ENCODE data around the gene ALAD.
"Not testable (repeated sequence)": the region's sequence is repeated elsewhere in the genome, so short reads cannot be mapped to it uniquely, and the experiment has no call there.

The ALAD gene

GRCh38 chr9:113395000-113395861 lies 5.9 kb downstream of the ALAD start:
- FAIRE-seq (no peak), DNase-seq (ENCODE audit: insufficient read length) (no peak)
- no peak for TF ChIP-seq TAF1 (IDR thresholded peaks at IDR 0.05; ENCODE audit: borderline replicate concordance, low read depth, low read length)

- TF ChIP-seq POLR2AphosphoS5 (IDR thresholded peaks at IDR 0.05; ENCODE audit: low read depth, low read length): no peak
- no peak for TF ChIP-seq TAF1 (IDR thresholded peaks at IDR 0.05; ENCODE audit: borderline replicate concordance, low read depth, low read length)
- TF ChIP-seq POLR2A (IDR thresholded peaks at IDR 0.05; ENCODE audit: low read depth, low read length): no peak
- DNase-seq (ENCODE audit: insufficient read length): no peak
- no peak for FAIRE-seq
Measured at GRCh38 chr9:113393281-113393680, 7.8 kb downstream of the ALAD start.

- no peak for TF ChIP-seq TAF1 (IDR thresholded peaks at IDR 0.05; ENCODE audit: borderline replicate concordance, low read depth, low read length)
- TF ChIP-seq POLR2A (IDR thresholded peaks at IDR 0.05; ENCODE audit: low read depth, low read length): no peak
- no peak for TF ChIP-seq POLR2AphosphoS5 (IDR thresholded peaks at IDR 0.05; ENCODE audit: low read depth, low read length)
- DNase-seq (ENCODE audit: insufficient read length): no peak
- no peak for FAIRE-seq
Measured at GRCh38 chr9:113391917-113392316, 9.2 kb downstream of the ALAD start.

GRCh38 chr9:113390192-113390960 lies 10.7 kb downstream of the ALAD start:
- DNase-seq (ENCODE audit: insufficient read length): no peak
- TF ChIP-seq POLR2AphosphoS5 (IDR thresholded peaks at IDR 0.05; ENCODE audit: low read depth, low read length) (no peak), POLR2A (IDR thresholded peaks at IDR 0.05; ENCODE audit: low read depth, low read length) (no peak), TAF1 (IDR thresholded peaks at IDR 0.05; ENCODE audit: borderline replicate concordance, low read depth, low read length) (no peak)
- no peak for FAIRE-seq

GRCh38 chr9:113389451-113389850 lies 11.6 kb downstream of the ALAD start:
- FAIRE-seq: no peak
- no peak for DNase-seq (ENCODE audit: insufficient read length)
- no peak for TF ChIP-seq POLR2AphosphoS5 (IDR thresholded peaks at IDR 0.05; ENCODE audit: low read depth, low read length)
- no peak for TF ChIP-seq POLR2A (IDR thresholded peaks at IDR 0.05; ENCODE audit: low read depth, low read length)
- no peak for TF ChIP-seq TAF1 (IDR thresholded peaks at IDR 0.05; ENCODE audit: borderline replicate concordance, low read depth, low read length)

GRCh38 chr9:113388833-113389232 lies 12.3 kb downstream of the ALAD start:
- TF ChIP-seq TAF1 (IDR thresholded peaks at IDR 0.05; ENCODE audit: borderline replicate concordance, low read depth, low read length): no peak
- TF ChIP-seq POLR2AphosphoS5 (IDR thresholded peaks at IDR 0.05; ENCODE audit: low read depth, low read length): no peak
- TF ChIP-seq POLR2A (IDR thresholded peaks at IDR 0.05; ENCODE audit: low read depth, low read length): no peak

GRCh38 chr9:113387560-113388230 lies 13.4 kb downstream of the ALAD start:
- no peak for TF ChIP-seq POLR2A (IDR thresholded peaks at IDR 0.05; ENCODE audit: low read depth, low read length)
- no peak for TF ChIP-seq POLR2AphosphoS5 (IDR thresholded peaks at IDR 0.05; ENCODE audit: low read depth, low read length)
- no peak for TF ChIP-seq TAF1 (IDR thresholded peaks at IDR 0.05; ENCODE audit: borderline replicate concordance, low read depth, low read length)
- FAIRE-seq: no peak
- no peak for DNase-seq (ENCODE audit: insufficient read length)

More at GRCh38 chr9:113388833-113389232, 12.3 kb downstream of the ALAD start:
- DNase-seq (ENCODE audit: insufficient read length) (no peak), FAIRE-seq (no peak)

- FAIRE-seq (no peak), DNase-seq (ENCODE audit: insufficient read length) (no peak)
- no peak for TF ChIP-seq POLR2A (IDR thresholded peaks at IDR 0.05; ENCODE audit: low read depth, low read length)
- TF ChIP-seq TAF1 (IDR thresholded peaks at IDR 0.05; ENCODE audit: borderline replicate concordance, low read depth, low read length): no peak
- no peak for TF ChIP-seq POLR2AphosphoS5 (IDR thresholded peaks at IDR 0.05; ENCODE audit: low read depth, low read length)
Measured at GRCh38 chr9:113386571-113387393, 14.3 kb downstream of the ALAD start.

GRCh38 chr9:113381909-113382411 lies 19.1 kb downstream of the ALAD start:
- DNase-seq (ENCODE audit: insufficient read length) (no peak), FAIRE-seq (no peak)
- TF ChIP-seq TAF1 (IDR thresholded peaks at IDR 0.05; ENCODE audit: borderline replicate concordance, low read depth, low read length): no peak
- TF ChIP-seq POLR2A (IDR thresholded peaks at IDR 0.05; ENCODE audit: low read depth, low read length): no peak
- no peak for TF ChIP-seq POLR2AphosphoS5 (IDR thresholded peaks at IDR 0.05; ENCODE audit: low read depth, low read length)

- not testable (repeated sequence) for FAIRE-seq; DNase-seq (ENCODE audit: insufficient read length)
Measured at GRCh38 chr9:113381441-113381840, 19.6 kb downstream of the ALAD start.
